H9 (cell line): ENCODE results near the gene BEST2. TPM values are rescaled to one million over a fixed set of nuclear protein-coding genes. Genes with fewer than 3 reads are reported as not detected.

ENCODE experiments used
- DNase-seq: peaks from one replicate; pipeline ENCODE4 v3.0.0-alpha.2; 2017
- H2AFZ ChIP-seq: one replicate; pipeline ENCODE4 v1.6.1; 2013; ENCODE audit warnings: mild to moderate bottlenecking, low read length, control low read depth, moderate library complexity
- H2AK5ac ChIP-seq: 2 replicates; pipeline ENCODE4 v1.6.1; 2013; ENCODE audit warnings: low read length, control low read depth, mixed read lengths; ENCODE audit not compliant: insufficient read length
- H2BK120ac ChIP-seq: one replicate; pipeline ENCODE4 v1.6.1; 2013; ENCODE audit warnings: low read depth, mild to moderate bottlenecking, low read length, control low read depth, inconsistent platforms; ENCODE audit not compliant: poor library complexity, severe bottlenecking
- H2BK12ac ChIP-seq: 2 replicates; pipeline ENCODE4 v1.6.1; 2013; ENCODE audit warnings: low read length, control low read depth, mixed read lengths, low read depth; ENCODE audit not compliant: insufficient read length
- H2BK15ac ChIP-seq: 2 replicates; pipeline ENCODE4 v1.6.1; 2013; ENCODE audit warnings: low read depth, low read length, control low read depth
- H2BK20ac ChIP-seq: one replicate; pipeline ENCODE4 v1.6.1; 2013; ENCODE audit warnings: low read depth, mild to moderate bottlenecking, low read length, control low read depth, inconsistent platforms; ENCODE audit not compliant: poor library complexity, severe bottlenecking
- H2BK5ac ChIP-seq: 2 replicates; pipeline ENCODE4 v1.6.1; 2013; ENCODE audit warnings: low read length, control low read depth, mixed read lengths; ENCODE audit not compliant: insufficient read length
- H3K14ac ChIP-seq: 2 replicates; pipeline ENCODE4 v1.6.1; 2013; ENCODE audit warnings: low read length, control low read depth; ENCODE audit not compliant: insufficient read depth
- H3K18ac ChIP-seq: 2 replicates; pipeline ENCODE4 v1.6.1; 2013; ENCODE audit warnings: low read depth, mild to moderate bottlenecking, mixed read lengths, low read length, control low read depth; ENCODE audit not compliant: insufficient read length
- H3K23ac ChIP-seq: 2 replicates; pipeline ENCODE4 v1.6.1; 2013; ENCODE audit warnings: low read length, control low read depth, mixed read lengths, low read depth; ENCODE audit not compliant: insufficient read length
- H3K23me2 ChIP-seq: 2 replicates; pipeline ENCODE4 v1.6.1; 2013; ENCODE audit warnings: low read depth, mild to moderate bottlenecking, mixed read lengths, low read length, control low read depth; ENCODE audit not compliant: insufficient read length, poor library complexity, severe bottlenecking
- H3K27ac ChIP-seq: 2 replicates; pipeline ENCODE4 v1.5.1; 2013; ENCODE audit warnings: low read length, control low read depth, mixed read lengths, low read depth; ENCODE audit not compliant: insufficient read length
- H3K27me3 ChIP-seq: 2 replicates; pipeline ENCODE4 v1.6.1; 2013; ENCODE audit warnings: low read length, control low read depth, inconsistent platforms; ENCODE audit not compliant: insufficient read depth
- H3K4ac ChIP-seq: 2 replicates; pipeline ENCODE4 v1.6.1; 2013; ENCODE audit warnings: low read depth, mild to moderate bottlenecking, control low read depth, inconsistent platforms, low read length, moderate library complexity
- H3K4me1 ChIP-seq: 2 replicates; pipeline ENCODE4 v1.6.1; 2013; ENCODE audit warnings: low read length, control low read depth, inconsistent platforms; ENCODE audit not compliant: insufficient read depth
- H3K4me2 ChIP-seq: 2 replicates; pipeline ENCODE4 v1.6.1; 2013; ENCODE audit warnings: low read length, control low read depth, mixed read lengths; ENCODE audit not compliant: insufficient read length, insufficient read depth
- H3K56ac ChIP-seq: 2 replicates; pipeline ENCODE4 v1.6.1; 2013; ENCODE audit warnings: low read depth, mild to moderate bottlenecking, mixed read lengths, low read length, control low read depth; ENCODE audit not compliant: insufficient read length
- H3K79me1 ChIP-seq: 2 replicates; pipeline ENCODE4 v1.6.1; 2013; ENCODE audit warnings: low read depth, mild to moderate bottlenecking, moderate library complexity, low read length, control low read depth, inconsistent platforms; ENCODE audit not compliant: insufficient read depth, poor library complexity, severe bottlenecking
- H3K79me2 ChIP-seq: 2 replicates; pipeline ENCODE4 v1.6.1; 2013; ENCODE audit warnings: low read length, control low read depth, inconsistent platforms; ENCODE audit not compliant: insufficient read depth
- H3K9ac ChIP-seq: 2 replicates; pipeline ENCODE4 v1.6.1; 2013; ENCODE audit warnings: low read length, control low read depth, mixed read lengths; ENCODE audit not compliant: insufficient read length; ENCODE audit errors: extremely low read depth
- H3K9me3 ChIP-seq: one replicate; pipeline ENCODE4 v1.6.1; 2013; ENCODE audit warnings: low read depth, low read length, inconsistent platforms; ENCODE audit not compliant: control insufficient read depth
- H3T11ph ChIP-seq: one replicate; pipeline ENCODE4 v1.6.1; 2013; ENCODE audit warnings: mild to moderate bottlenecking, low read length, control low read depth, inconsistent platforms
- H4K20me1 ChIP-seq: one replicate; pipeline ENCODE4 v1.6.1; 2013; ENCODE audit not compliant: control insufficient read depth, insufficient read length, insufficient read depth
- H4K5ac ChIP-seq: 2 replicates; pipeline ENCODE4 v1.6.1; 2013; ENCODE audit warnings: low read depth, mild to moderate bottlenecking, mixed read lengths, low read length, control low read depth; ENCODE audit not compliant: insufficient read length
- H4K8ac ChIP-seq: replicated peaks from 2 replicates; pipeline ENCODE4 v1.6.1; 2013; ENCODE audit warnings: low read length, control low read depth, mixed read lengths, low read depth; ENCODE audit not compliant: insufficient read length
- H4K91ac ChIP-seq: 2 replicates; pipeline ENCODE4 v1.6.1; 2013; ENCODE audit warnings: low read depth, mild to moderate bottlenecking, moderate library complexity, mixed read lengths, low read length, control low read depth; ENCODE audit not compliant: insufficient read length
- H3K27ac Mint-ChIP-seq, 3 experiments: 2 replicates in 2 of 3; 3 replicates in 1 of 3; pipeline ENCODE4 v1.8.0; 2020 to 2021; ENCODE audit warnings: mixed read lengths in 3 of 3, mild to moderate bottlenecking in 1 of 3, moderate library complexity in 1 of 3
- H3K27me3 Mint-ChIP-seq: 2 replicates; pipeline ENCODE4 v1.8.0; 2021; ENCODE audit warnings: low read depth, mild to moderate bottlenecking, moderate library complexity, mixed read lengths
- H3K36me3 Mint-ChIP-seq, 3 experiments: 2 replicates in 2 of 3; 3 replicates in 1 of 3; pipeline ENCODE4 v1.8.0; 2020 to 2021; ENCODE audit warnings: low read depth in 3 of 3, mixed read lengths in 3 of 3; ENCODE audit not compliant: insufficient read depth in 1 of 3
- H3K4me1 Mint-ChIP-seq, 2 experiments: 2 replicates each; pipeline ENCODE4 v1.8.0; 2020; ENCODE audit warnings: mixed read lengths in 2 of 2
- H3K4me3 Mint-ChIP-seq, 2 experiments: 2 replicates in 1 of 2; 3 replicates in 1 of 2; pipeline ENCODE4 v1.8.0; 2020 to 2021; ENCODE audit warnings: mild to moderate bottlenecking in 2 of 2, mixed read lengths in 2 of 2, moderate library complexity in 1 of 2
- H3K9me3 Mint-ChIP-seq, 2 experiments: 2 replicates in 1 of 2; 3 replicates in 1 of 2; pipeline ENCODE4 v1.8.0; 2020; ENCODE audit warnings: mild to moderate bottlenecking in 2 of 2, mixed read lengths in 2 of 2, moderate library complexity in 1 of 2
- WGBS: extraction: QIAGEN DNeasy Blood & Tissue Kit; methylation state at CpG from one replicate; pipeline ENCODE4 v1.1.7; 2013; ENCODE audit warnings: missing lambda C conversion rate, low lambda C conversion rate, mixed read lengths; ENCODE audit not compliant: insufficient read length; ENCODE audit errors: extremely low coverage; 5-methylcytosine and 5-hydroxymethylcytosine counted together
- total RNA-seq: library from RNA; stranded (reverse); gene quantifications from 2 replicates; pipeline ENCODE4 v1.2.1, GENCODE V29; 2021
- TF ChIP-seq, protein P1 (sequence below): fragments of 200-600 bp; sonication (generic); conservative IDR thresholded peaks from 3 replicates; pipeline ENCODE4 v1.8.0; 2021; ENCODE audit warnings: antibody characterized with exemption, mild to moderate bottlenecking

BEST2 gene
- total RNA-seq, 1 experiment from 2014 or later, result 1.6 TPM

DNA sequence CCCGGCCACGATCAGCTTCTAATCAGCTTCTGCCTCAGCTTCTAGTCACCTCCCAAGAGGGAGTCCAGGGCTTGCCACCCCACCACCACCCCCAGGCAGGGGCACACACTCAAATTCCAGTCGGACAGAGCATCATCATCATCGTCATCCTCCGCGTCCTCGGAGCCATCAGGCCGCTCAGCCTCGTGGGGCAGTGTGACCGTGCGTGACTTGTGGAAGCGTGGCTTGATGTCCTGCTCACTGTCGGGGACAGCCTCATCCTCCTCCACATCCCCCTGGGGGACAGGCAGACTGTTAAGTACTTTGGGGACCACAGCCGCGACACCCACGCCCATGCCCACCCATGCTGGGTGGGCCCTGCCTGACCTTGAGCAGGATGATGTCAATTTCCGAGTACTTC, 40.4 kb upstream of the BEST2 start:
- Mint-ChIP-seq H3K4me3 (no peak overlapping the region), H3K9me3 (no peaks in the 10 kb centered on the region), H3K4me1 (no peaks in the 10 kb centered on the region), H3K36me3 (peaks cover 53 to 87% (median 86%) of the 10 kb centered on the region in 3 experiments; a peak in 6 of 7 replicates), H3K27me3 (no peaks in the 10 kb centered on the region), H3K27ac (no peak overlapping the region)
- Histone ChIP-seq H3K9ac (no peak overlapping the region), H2AK5ac (no peak overlapping the region), H4K8ac (no peak overlapping the region), H3K27ac (no peak overlapping the region), H2AFZ (no peak overlapping the region), H3K18ac (no peak overlapping the region), H3K4me2 (no peak overlapping the region), H4K91ac (no peak overlapping the region), H3K56ac (no peak overlapping the region), H3K79me2 (no peaks in the 10 kb centered on the region), H4K5ac (no peak overlapping the region), H3K79me1 (no peaks in the 10 kb centered on the region), H3K14ac (no peak overlapping the region), H3T11ph (no peak overlapping the region), H3K4ac (no peak overlapping the region), H2BK120ac (no peak overlapping the region), H2BK12ac (no peak overlapping the region), H3K23me2 (no peaks in the 10 kb centered on the region), H2BK15ac (no peak overlapping the region), H3K23ac (no peak overlapping the region), H2BK5ac (no peak overlapping the region), H3K27me3 (no peaks in the 10 kb centered on the region), H3K4me1 (no peaks in the 10 kb centered on the region), H2BK20ac (no peak overlapping the region), H4K20me1 (no peaks in the 10 kb centered on the region), H3K9me3 (no peaks in the 10 kb centered on the region)
- DNase-seq, result no peak
- WGBS, result no CpG with 5 or more reads among the region's 17 CpGs
- TF ChIP-seq, protein P1, sequence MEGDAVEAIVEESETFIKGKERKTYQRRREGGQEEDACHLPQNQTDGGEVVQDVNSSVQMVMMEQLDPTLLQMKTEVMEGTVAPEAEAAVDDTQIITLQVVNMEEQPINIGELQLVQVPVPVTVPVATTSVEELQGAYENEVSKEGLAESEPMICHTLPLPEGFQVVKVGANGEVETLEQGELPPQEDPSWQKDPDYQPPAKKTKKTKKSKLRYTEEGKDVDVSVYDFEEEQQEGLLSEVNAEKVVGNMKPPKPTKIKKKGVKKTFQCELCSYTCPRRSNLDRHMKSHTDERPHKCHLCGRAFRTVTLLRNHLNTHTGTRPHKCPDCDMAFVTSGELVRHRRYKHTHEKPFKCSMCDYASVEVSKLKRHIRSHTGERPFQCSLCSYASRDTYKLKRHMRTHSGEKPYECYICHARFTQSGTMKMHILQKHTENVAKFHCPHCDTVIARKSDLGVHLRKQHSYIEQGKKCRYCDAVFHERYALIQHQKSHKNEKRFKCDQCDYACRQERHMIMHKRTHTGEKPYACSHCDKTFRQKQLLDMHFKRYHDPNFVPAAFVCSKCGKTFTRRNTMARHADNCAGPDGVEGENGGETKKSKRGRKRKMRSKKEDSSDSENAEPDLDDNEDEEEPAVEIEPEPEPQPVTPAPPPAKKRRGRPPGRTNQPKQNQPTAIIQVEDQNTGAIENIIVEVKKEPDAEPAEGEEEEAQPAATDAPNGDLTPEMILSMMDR, result no peak
